SU-DHL-6 (cell line): ENCODE data around the gene RANGRF.

Source experiments
- EZH2phosphoT487 ChIP-seq: fragments of 200-600 bp; sonication (generic), shearing (Covaris generic); conservative IDR thresholded peaks from 2 replicates; pipeline ENCODE4 v1.6.1; 2018; ENCODE audit warnings: mild to moderate bottlenecking, antibody characterized with exemption, low read length, moderate library complexity, mixed read lengths
- TF ChIP-seq, protein P1 (sequence below): fragments of 200-600 bp; sonication (generic); IDR thresholded peaks from one replicate; pipeline ENCODE4 v1.5.1; 2017; ENCODE audit warnings: antibody characterized with exemption, mild to moderate bottlenecking, low read length, moderate library complexity; ENCODE audit not compliant: insufficient read depth, poor library complexity, severe bottlenecking

DNA sequence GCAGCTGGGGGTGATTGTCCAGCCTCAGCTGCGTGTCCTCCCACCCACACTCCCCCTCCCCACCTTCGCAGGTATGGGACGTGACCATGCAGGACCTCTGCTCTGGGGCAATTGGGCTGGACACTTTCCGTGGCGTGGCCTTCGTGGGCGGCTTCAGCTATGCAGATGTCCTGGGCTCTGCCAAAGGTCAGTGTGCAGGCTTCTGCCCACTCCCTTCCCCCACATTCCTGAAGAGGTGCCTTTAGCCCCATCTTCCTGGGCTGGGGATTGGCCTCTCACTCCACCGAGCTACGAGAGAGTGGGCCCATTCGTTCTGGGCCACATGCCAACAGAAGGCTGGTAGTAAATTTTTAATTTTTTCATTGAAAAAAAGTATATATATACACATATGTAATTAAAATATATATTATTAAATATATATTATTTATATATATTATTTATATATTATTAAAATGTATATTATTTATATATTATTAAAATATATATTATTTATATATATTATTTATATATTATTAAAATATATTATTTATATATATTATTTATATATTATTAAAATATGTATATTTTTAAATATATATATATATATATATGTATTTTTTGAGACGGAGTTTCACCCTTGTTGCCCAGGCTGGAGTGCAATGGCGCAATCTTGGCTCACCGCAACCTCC lies 20.9 kb upstream of the RANGRF start:
- TF ChIP-seq EZH2phosphoT487: no peak
- TF ChIP-seq, protein P1, sequence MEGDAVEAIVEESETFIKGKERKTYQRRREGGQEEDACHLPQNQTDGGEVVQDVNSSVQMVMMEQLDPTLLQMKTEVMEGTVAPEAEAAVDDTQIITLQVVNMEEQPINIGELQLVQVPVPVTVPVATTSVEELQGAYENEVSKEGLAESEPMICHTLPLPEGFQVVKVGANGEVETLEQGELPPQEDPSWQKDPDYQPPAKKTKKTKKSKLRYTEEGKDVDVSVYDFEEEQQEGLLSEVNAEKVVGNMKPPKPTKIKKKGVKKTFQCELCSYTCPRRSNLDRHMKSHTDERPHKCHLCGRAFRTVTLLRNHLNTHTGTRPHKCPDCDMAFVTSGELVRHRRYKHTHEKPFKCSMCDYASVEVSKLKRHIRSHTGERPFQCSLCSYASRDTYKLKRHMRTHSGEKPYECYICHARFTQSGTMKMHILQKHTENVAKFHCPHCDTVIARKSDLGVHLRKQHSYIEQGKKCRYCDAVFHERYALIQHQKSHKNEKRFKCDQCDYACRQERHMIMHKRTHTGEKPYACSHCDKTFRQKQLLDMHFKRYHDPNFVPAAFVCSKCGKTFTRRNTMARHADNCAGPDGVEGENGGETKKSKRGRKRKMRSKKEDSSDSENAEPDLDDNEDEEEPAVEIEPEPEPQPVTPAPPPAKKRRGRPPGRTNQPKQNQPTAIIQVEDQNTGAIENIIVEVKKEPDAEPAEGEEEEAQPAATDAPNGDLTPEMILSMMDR: no peak
